ENCODE data around the gene CYP4F22.
"Not testable (repeated sequence)": the region's sequence is repeated elsewhere in the genome, so short reads cannot be mapped to it uniquely, and the experiment has no call there.

The CYP4F22 gene

GRCh38 chr19:15488489-15489226 lies 19.7 kb upstream of the CYP4F22 start:
- in situ Hi-C loops (cut with HindIII; ENCODE audit: low sequenced_read_pairs), result no loop called here

DNA sequence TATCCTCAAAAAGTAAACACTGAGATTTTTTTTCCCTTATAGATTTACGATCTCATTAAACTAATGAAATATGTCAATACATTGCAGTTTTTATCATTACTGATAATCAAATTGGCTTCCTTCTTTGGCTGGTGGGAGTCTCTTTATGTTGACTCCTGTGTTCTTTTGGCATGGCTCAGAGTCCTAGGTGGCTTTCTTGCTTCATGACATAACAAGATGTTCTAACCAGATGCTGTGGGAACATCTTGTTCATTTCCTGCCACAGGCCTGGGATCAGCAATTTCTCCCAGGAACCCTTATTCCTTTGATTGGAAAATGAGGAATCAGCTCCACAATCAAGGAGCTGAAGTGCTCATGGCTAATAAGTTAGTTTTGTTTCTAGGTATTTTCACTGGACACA lies 13.2 kb upstream of the CYP4F22 start:
- in situ Hi-C loops (cut with HindIII; ENCODE audit: low sequenced_read_pairs), result no loop called here

- in situ Hi-C loops (cut with HindIII; ENCODE audit: low sequenced_read_pairs), result no loop called here
Measured at GRCh38 chr19:15498156-15498858, 10.0 kb upstream of the CYP4F22 start.

DNA sequence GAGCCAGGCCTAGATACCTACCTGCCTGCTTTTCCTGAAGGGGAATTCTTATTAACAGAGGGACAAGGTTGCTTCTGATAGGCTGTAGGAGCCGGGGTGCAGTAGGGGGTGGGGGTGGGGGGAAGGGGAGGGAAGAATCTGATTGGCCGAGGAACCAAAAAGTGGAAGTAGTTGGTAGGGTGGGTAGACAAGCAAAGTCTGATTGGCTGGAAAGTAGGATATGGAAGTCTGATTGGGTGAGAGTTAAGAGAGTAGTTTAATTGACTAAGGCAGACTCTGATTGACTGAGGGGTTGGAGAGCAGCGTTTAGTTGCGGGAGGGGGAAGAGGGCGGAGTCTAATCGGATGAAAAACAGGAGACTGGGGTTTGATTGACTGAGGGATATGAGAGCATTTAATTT lies 9.4 kb upstream of the CYP4F22 start:
- in situ Hi-C loops (cut with HindIII; ENCODE audit: low sequenced_read_pairs), result no loop called here

GRCh38 chr19:15501596-15501995 lies 6.7 kb upstream of the CYP4F22 start:
- in situ Hi-C loops (cut with HindIII; ENCODE audit: low sequenced_read_pairs), result no loop called here

- in situ Hi-C loops (cut with HindIII; ENCODE audit: low sequenced_read_pairs), result no loop called here
Measured at GRCh38 chr19:15502264-15502663, 6.1 kb upstream of the CYP4F22 start.

- in situ Hi-C loops (cut with HindIII; ENCODE audit: low sequenced_read_pairs), result no loop called here
Measured at GRCh38 chr19:15506074-15506571, 2.2 kb upstream of the CYP4F22 start.

- in situ Hi-C loops (cut with HindIII; ENCODE audit: low sequenced_read_pairs), result no loop called here
Measured at GRCh38 chr19:15507068-15508034, 974 bp upstream of the CYP4F22 start.

DNA sequence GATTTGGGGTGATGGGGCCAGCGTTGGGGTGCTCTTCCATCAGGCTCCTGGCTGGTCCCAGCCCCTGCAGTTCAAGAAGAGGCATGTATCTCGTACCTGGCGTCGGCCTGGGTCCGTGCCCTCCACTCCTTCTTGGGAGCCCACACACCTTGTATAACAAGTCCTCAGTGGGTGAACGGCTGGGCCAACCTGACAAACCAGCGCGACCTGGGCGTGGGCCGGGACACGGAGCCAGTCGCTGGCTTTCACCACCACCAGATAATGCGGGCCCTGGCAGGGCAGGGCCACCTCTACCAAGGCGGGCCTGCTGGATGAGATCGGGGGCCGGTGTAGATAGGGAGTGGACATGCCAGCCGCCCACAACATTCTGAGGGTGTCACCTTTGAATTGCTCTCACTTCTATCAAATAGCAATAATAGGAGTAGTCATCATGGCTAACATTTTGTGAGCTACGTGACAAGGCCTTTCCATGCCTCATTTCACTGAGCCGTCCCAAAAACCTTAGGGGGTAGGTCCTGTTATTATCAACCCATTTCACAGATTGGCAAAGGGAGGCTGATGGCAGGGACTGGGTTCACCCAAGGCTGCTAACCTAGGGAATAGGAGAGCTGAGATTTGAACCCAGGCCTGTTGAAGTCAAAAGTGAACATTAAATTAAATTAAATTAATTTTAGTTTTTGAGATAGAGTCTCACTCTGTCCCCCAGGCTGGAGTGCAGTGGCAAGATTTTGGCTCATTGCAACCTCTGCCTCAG lies 3.5 kb downstream of the CYP4F22 start:
- in situ Hi-C loops (cut with HindIII; ENCODE audit: low sequenced_read_pairs), result no loop called here

DNA sequence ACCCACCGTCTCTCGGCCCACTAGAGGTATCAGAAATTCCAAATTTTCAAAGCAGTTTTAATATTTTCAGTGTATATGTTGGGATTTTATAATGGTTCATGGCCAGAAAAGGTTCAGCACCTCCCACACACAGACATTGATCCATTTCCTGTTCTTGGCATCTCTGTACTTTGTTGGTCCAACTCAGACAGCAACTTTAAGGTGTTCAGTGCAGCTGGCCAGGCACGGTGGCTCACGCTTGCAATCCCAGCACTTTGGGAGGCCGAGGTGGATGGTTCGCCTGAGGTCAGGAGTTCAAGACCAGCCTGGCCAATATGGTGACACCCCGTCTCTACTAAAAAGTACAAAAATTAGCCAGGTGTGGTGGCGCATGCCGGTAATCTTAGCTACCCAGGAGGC lies 6.9 kb downstream of the CYP4F22 start:
- in situ Hi-C loops (cut with HindIII; ENCODE audit: low sequenced_read_pairs), result not testable (repeated sequence)

DNA sequence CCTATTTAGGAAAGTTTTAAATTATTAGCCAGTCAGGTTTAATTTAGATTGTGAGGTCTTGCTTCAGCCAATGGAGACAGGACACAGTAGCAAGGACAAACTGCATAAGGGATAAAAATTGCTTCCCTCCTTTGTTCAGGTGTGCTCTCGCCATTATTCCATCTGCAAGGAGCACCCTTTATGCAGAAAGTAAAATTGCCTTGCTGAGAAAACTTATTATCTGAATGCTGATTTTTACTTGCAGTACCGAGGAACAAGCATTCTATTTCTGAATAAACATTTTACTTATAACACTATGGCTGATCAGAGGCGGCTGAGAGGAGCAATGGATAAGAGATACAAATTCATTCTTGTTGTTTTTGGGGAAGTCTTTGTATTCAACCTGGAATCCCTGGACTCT lies 8.0 kb downstream of the CYP4F22 start:
- in situ Hi-C loops (cut with HindIII; ENCODE audit: low sequenced_read_pairs), result no loop called here

DNA sequence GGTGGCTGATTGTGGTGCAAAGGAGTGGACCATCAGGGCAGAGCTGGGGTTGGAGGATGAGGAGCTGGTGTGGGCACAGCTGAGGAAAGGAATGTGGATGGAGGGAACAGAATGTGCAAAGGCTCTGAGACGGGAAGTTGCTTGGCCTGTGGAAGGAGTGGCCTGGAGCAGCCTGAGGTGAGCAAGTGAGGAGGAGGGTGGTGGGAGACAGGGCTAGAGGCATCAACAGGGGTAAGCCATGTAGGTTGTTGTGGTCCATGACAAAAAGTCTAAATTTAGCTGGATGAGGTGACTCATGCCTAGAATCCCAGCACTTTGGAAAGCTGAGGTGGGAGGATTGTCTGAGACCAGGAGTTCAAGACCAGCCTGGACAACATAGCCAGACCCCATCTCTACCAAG lies 9.5 kb downstream of the CYP4F22 start:
- in situ Hi-C loops (cut with HindIII; ENCODE audit: low sequenced_read_pairs), result no loop called here

- in situ Hi-C loops (cut with HindIII; ENCODE audit: low sequenced_read_pairs), result no loop called here
Measured at GRCh38 chr19:15519433-15519976, 11.2 kb downstream of the CYP4F22 start.

GRCh38 chr19:15524781-15525180 lies 16.5 kb downstream of the CYP4F22 start:
- in situ Hi-C loops (cut with HindIII; ENCODE audit: low sequenced_read_pairs), result no loop called here

- in situ Hi-C loops (cut with HindIII; ENCODE audit: low sequenced_read_pairs), result no loop called here
Measured at GRCh38 chr19:15525291-15525690, 17.0 kb downstream of the CYP4F22 start.

GRCh38 chr19:15526408-15526807 lies 18.1 kb downstream of the CYP4F22 start:
- in situ Hi-C loops (cut with HindIII; ENCODE audit: low sequenced_read_pairs), result no loop called here

DNA sequence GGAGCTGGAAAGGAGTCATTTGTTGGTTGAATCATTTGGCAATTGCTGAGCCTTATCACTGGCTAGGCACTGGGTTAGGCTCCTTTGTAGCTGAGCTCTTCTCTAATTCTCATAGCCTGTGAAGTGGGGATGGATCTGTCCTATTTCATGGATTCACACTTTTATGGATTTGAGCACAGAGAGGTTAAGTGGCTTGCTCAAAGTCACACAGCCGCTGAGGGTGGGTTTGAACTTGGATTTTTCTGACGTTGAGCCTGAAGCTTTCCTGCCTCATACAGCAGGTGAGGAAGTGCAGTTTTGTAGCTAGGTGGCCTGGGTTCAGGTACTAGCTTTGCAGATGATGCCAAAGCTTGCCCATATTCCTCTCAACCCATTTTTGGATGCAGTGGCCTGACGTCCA lies 19.4 kb downstream of the CYP4F22 start:
- in situ Hi-C loops (cut with HindIII; ENCODE audit: low sequenced_read_pairs), result no loop called here

GRCh38 chr19:15529774-15530372 lies 21.5 kb downstream of the CYP4F22 start:
- in situ Hi-C loops (cut with HindIII; ENCODE audit: low sequenced_read_pairs), result no loop called here

- in situ Hi-C loops (cut with HindIII; ENCODE audit: low sequenced_read_pairs), result no loop called here
Measured at GRCh38 chr19:15532779-15533521, 24.6 kb downstream of the CYP4F22 start.

Data from DLD1 (cell line).